ENCODE data around the gene TLR6. TPM values are rescaled to one million over a fixed set of nuclear protein-coding genes. Genes with fewer than 3 reads are reported as not detected.

The TLR6 gene
- total RNA-seq, 4 donors from 2014 or later: 1.4 to 3.0 (median 1.8) TPM

DNA sequence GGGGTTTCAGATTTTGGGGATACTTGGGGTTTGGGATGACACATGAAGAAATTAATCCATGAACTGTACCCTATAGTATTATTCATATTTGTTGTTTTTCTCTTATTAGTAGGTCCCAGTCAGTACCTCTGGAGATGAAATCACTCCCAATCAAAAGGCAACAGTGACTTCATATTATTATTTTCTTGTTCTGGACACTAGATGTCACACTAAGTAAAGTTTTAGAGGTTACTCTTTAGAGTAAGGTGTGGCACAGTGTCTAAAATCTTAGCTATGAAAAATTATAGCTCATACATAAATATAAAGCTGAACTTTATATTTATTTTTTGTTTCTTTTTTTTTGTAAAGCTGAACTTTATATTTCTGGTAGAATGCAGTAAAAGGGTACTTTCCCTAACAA lies 46.1 kb upstream of the TLR6 start:
- H3K27me3 ChIP-seq: no peaks in the 10 kb centered on the region
- intact Hi-C loops (cut with DNase I): no loop called here
- no peak for TF ChIP-seq POLR2A (IDR thresholded peaks at IDR 0.05)
- TF ChIP-seq, protein P1, sequence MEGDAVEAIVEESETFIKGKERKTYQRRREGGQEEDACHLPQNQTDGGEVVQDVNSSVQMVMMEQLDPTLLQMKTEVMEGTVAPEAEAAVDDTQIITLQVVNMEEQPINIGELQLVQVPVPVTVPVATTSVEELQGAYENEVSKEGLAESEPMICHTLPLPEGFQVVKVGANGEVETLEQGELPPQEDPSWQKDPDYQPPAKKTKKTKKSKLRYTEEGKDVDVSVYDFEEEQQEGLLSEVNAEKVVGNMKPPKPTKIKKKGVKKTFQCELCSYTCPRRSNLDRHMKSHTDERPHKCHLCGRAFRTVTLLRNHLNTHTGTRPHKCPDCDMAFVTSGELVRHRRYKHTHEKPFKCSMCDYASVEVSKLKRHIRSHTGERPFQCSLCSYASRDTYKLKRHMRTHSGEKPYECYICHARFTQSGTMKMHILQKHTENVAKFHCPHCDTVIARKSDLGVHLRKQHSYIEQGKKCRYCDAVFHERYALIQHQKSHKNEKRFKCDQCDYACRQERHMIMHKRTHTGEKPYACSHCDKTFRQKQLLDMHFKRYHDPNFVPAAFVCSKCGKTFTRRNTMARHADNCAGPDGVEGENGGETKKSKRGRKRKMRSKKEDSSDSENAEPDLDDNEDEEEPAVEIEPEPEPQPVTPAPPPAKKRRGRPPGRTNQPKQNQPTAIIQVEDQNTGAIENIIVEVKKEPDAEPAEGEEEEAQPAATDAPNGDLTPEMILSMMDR (IDR thresholded peaks at IDR 0.05): peak in 3 of 6 experiments; percentile 12 to 27 (median 17)
- no peak overlapping the region for H3K4me3 ChIP-seq (replicated peaks in 1 of 3)
- H3K4me1 ChIP-seq: no peaks in the 10 kb centered on the region
- H3K9me3 ChIP-seq: no peaks in the 10 kb centered on the region
- no peak overlapping the region for H3K27ac ChIP-seq
- DNase-seq: no peak
- H3K36me3 ChIP-seq: peaks cover 20 to 27% of the 10 kb centered on the region in 2 donors

DNA sequence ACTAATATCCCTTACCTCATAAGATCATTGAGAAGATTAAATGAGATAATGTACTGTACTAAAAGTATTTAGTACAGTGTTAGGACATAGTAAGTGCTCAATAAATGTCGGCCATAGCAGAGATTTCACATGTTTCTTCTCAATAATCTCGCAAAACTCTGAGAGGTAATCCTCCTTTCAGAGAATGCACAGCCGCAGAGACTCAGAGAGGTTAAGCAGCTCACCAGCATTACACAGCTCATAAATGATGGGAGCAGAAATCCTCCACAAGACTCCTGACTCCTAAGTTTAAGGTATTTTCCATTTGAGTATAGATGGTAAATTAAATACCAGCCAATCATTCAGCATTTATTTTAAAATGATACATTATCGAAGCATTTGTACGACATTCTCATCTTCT lies 45.6 kb upstream of the TLR6 start:
- TF ChIP-seq, protein P1 (IDR thresholded peaks at IDR 0.05): no peak
- TF ChIP-seq POLR2A (IDR thresholded peaks at IDR 0.05): no peak
- Histone ChIP-seq H3K36me3 (peaks cover 16 to 22% of the 10 kb centered on the region in 2 donors), H3K4me3 (replicated peaks in 1 of 3) (no peak overlapping the region), H3K27ac (no peak overlapping the region), H3K9me3 (no peaks in the 10 kb centered on the region), H3K4me1 (no peaks in the 10 kb centered on the region), H3K27me3 (no peaks in the 10 kb centered on the region)
- WGBS, 2 donors: 96% methylated on average over 5 of the region's 5 CpGs
- DNase-seq: no peak
- intact Hi-C loops (cut with DNase I): no loop called here

DNA sequence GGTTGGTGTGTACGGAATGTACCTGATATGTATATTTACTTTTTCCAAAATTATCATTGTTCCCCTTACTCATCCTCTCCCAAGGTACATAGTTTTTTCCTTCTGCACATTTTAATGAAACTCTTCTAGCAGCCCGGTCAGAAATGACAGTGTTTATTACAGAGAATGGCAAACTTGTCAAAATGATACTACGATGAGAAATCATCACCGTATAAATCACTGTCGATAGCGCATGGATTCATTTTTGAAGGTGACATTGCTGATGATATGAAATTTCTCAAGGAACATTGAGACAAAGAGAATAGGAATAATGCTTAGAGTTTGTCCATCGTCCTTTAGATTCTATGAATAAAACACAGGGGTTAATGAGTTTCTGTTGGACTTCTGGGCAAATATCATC lies 41.6 kb upstream of the TLR6 start:
- WGBS, 2 donors: 83 to 93% methylated on average over 7 of the region's 7 CpGs
- Histone ChIP-seq H3K36me3 (peaks cover under 1 to 3% of the 10 kb centered on the region in 2 donors), H3K9me3 (no peaks in the 10 kb centered on the region), H3K27ac (no peak overlapping the region), H3K4me1 (no peaks in the 10 kb centered on the region), H3K4me3 (replicated peaks in 1 of 3) (no peak overlapping the region), H3K27me3 (no peaks in the 10 kb centered on the region)
- intact Hi-C loops (cut with DNase I): loop anchor here (10.0 kb wide), 1 partner anchor 237 kb away; no protein-coding TSS in a partner anchor
- no peak for DNase-seq
- TF ChIP-seq, protein P1 (IDR thresholded peaks at IDR 0.05): no peak
- TF ChIP-seq POLR2A (IDR thresholded peaks at IDR 0.05): no peak

- intact Hi-C loops (cut with DNase I): loop anchor here (10.0 kb wide), 1 partner anchor 238 kb away; no protein-coding TSS in a partner anchor
- DNase-seq: no peak
- Histone ChIP-seq H3K36me3 (peaks cover 3 to 8% of the 10 kb centered on the region in 2 donors), H3K27me3 (no peaks in the 10 kb centered on the region), H3K27ac (no peak overlapping the region), H3K9me3 (no peaks in the 10 kb centered on the region), H3K4me3 (replicated peaks in 1 of 3) (no peak overlapping the region), H3K4me1 (no peaks in the 10 kb centered on the region)
- TF ChIP-seq, protein P1 (IDR thresholded peaks at IDR 0.05): no peak
- WGBS, 2 donors: 83 to 88% methylated on average over 1 of the region's 1 CpG
Observed at GRCh38 chr4:38896940-38897339, 40.3 kb upstream of the TLR6 start.

DNA sequence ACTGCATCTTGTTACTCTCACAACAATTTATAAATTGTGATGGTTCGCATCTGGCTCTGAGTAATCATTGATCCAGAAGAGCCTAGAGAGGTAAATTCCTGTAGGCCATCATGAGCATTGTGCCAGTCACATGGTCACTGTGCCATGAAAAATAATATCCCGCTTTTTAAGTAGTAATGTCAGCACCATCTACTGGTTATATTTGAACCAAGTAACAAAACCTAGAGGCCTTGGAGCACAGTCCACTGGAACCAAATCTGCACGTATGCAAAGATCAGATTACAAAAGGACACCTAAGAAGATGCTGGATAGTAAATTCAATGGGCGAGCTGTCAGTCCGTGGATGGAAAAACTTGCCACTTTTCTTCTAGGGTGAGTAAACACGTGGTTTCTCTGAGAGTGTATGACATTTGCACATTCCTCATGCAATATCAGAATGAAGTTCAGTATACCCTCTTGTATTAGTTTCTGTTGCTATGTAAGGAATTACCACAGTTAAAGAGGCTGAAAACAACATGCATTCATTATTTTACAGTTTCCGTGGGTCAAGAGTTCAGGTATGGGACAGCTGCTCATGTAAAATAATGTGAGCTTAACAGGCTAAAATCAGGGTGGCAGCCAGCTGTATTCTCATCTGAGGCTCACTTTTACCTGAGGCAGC lies 37.8 kb upstream of the TLR6 start:
- intact Hi-C loops (cut with DNase I): loop anchor here (10.0 kb wide), 1 partner anchor 240 kb away; no protein-coding TSS in a partner anchor
- TF ChIP-seq POLR2A (IDR thresholded peaks at IDR 0.05): no peak
- TF ChIP-seq, protein P1 (IDR thresholded peaks at IDR 0.05): no peak
- WGBS, 2 donors: 90 to 94% methylated on average over 7 of the region's 7 CpGs
- H3K4me1 ChIP-seq: peaks cover 0 to 2% of the 10 kb centered on the region in 2 donors
- no peaks in the 10 kb centered on the region for H3K27me3 ChIP-seq
- no peak overlapping the region for H3K4me3 ChIP-seq (replicated peaks in 1 of 3)
- no peak overlapping the region for H3K27ac ChIP-seq
- H3K9me3 ChIP-seq: no peaks in the 10 kb centered on the region
- peaks cover 3 to 8% of the 10 kb centered on the region in 2 donors for H3K36me3 ChIP-seq
- no peak for DNase-seq

All from thyroid gland (tissue), 4 donors.